ENCODE measurements around the gene TRPV4. TPM values are rescaled to one million over a fixed set of nuclear protein-coding genes. Genes with fewer than 3 reads are reported as not detected.

The TRPV4 gene
- total RNA-seq, 3 donors from 2014 or later (not counting 1 experiment from before 2014, with no cell fraction given) = not detected

GRCh38 chr12:109743076-109743910 is 89.9 kb downstream of the TRPV4 start:
- Histone ChIP-seq H3K4me1 (ENCODE audit: control insufficient read depth, insufficient read depth, low read length) (no peaks in the 10 kb centered on the region), H3K9me3 (ENCODE audit: control insufficient read depth, insufficient read depth, low read length) (no peaks in the 10 kb centered on the region), H3K27me3 (ENCODE audit: control insufficient read depth, insufficient read depth, low read length) (no peaks in the 10 kb centered on the region), H3K36me3 (ENCODE audit: control insufficient read depth, insufficient read depth, low read length) (no peaks in the 10 kb centered on the region), H3K27ac (ENCODE audit: low read length) (no peak overlapping the region), H3K4me3 (ENCODE audit: low read length) (no peak overlapping the region)
- no peaks in the 10 kb centered on the region for H3K4me1 Mint-ChIP-seq
- ATAC-seq = no peak
- 92% methylated on average over 17 of the region's 17 CpGs for WGBS (ENCODE audit: insufficient coverage)
- H3K27ac Mint-ChIP-seq = no peak overlapping the region
- H3K9me3 Mint-ChIP-seq = no peaks in the 10 kb centered on the region
- peaks cover 0 to 4% of the 10 kb centered on the region in 2 donors for H3K27me3 Mint-ChIP-seq (ENCODE audit: low read depth in 2 of 2)
- no peaks in the 10 kb centered on the region for H3K36me3 Mint-ChIP-seq
- intact Hi-C loops (cut with micrococcal nuclease) = no loop called here
- no peak for DNase-seq
- no peak for TF ChIP-seq CTCF (IDR thresholded peaks at IDR 0.05)
- no peak overlapping the region for H3K4me3 Mint-ChIP-seq

GRCh38 chr12:109741970-109742703 is 91.1 kb downstream of the TRPV4 start:
- ATAC-seq (no peak), DNase-seq (no peak)
- no peaks in the 10 kb centered on the region for H3K27me3 ChIP-seq (ENCODE audit: control insufficient read depth, insufficient read depth, low read length)
- TF ChIP-seq CTCF (IDR thresholded peaks at IDR 0.05) = no peak
- no peak overlapping the region for H3K4me3 Mint-ChIP-seq
- H3K4me1 ChIP-seq (ENCODE audit: control insufficient read depth, insufficient read depth, low read length) = no peaks in the 10 kb centered on the region
- no peaks in the 10 kb centered on the region for H3K36me3 Mint-ChIP-seq
- 98% methylated on average over 9 of the region's 14 CpGs for WGBS (ENCODE audit: insufficient coverage)
- H3K36me3 ChIP-seq (ENCODE audit: control insufficient read depth, insufficient read depth, low read length) = no peaks in the 10 kb centered on the region
- H3K27ac Mint-ChIP-seq = no peak overlapping the region
- no peak overlapping the region for H3K27ac ChIP-seq (ENCODE audit: low read length)
- H3K9me3 ChIP-seq (ENCODE audit: control insufficient read depth, insufficient read depth, low read length) = no peaks in the 10 kb centered on the region
- no peak overlapping the region for H3K4me3 ChIP-seq (ENCODE audit: low read length)
- peaks cover 0 to 4% of the 10 kb centered on the region in 2 donors for H3K27me3 Mint-ChIP-seq (ENCODE audit: low read depth in 2 of 2)
- intact Hi-C loops (cut with micrococcal nuclease) = no loop called here
- H3K9me3 Mint-ChIP-seq = no peaks in the 10 kb centered on the region
- no peaks in the 10 kb centered on the region for H3K4me1 Mint-ChIP-seq

GRCh38 chr12:109741286-109741969 is 91.8 kb downstream of the TRPV4 start:
- DNase-seq = no peak
- ATAC-seq = no peak

More at GRCh38 chr12:109741286-109741969, 91.8 kb downstream of the TRPV4 start:
- Histone ChIP-seq H3K4me3 (ENCODE audit: low read length) (no peak overlapping the region), H3K27ac (ENCODE audit: low read length) (no peak overlapping the region), H3K27me3 (ENCODE audit: control insufficient read depth, insufficient read depth, low read length) (no peaks in the 10 kb centered on the region), H3K9me3 (ENCODE audit: control insufficient read depth, insufficient read depth, low read length) (no peaks in the 10 kb centered on the region), H3K36me3 (ENCODE audit: control insufficient read depth, insufficient read depth, low read length) (no peaks in the 10 kb centered on the region), H3K4me1 (ENCODE audit: control insufficient read depth, insufficient read depth, low read length) (no peaks in the 10 kb centered on the region)
- no peak for TF ChIP-seq CTCF (IDR thresholded peaks at IDR 0.05)
- H3K9me3 Mint-ChIP-seq = no peaks in the 10 kb centered on the region
- no peaks in the 10 kb centered on the region for H3K4me1 Mint-ChIP-seq
- intact Hi-C loops (cut with micrococcal nuclease) = no loop called here
- no peaks in the 10 kb centered on the region for H3K36me3 Mint-ChIP-seq
- 70% methylated on average over 4 of the region's 4 CpGs for WGBS (ENCODE audit: insufficient coverage)
- H3K4me3 Mint-ChIP-seq = no peak overlapping the region
- no peak overlapping the region for H3K27ac Mint-ChIP-seq
- peaks cover 0 to 4% of the 10 kb centered on the region in 2 donors for H3K27me3 Mint-ChIP-seq (ENCODE audit: low read depth in 2 of 2)
